Ammon's horn (tissue), 1 donor: Measurements from ENCODE around the gene VN1R5.

Source experiments
- DNase-seq: peaks from one replicate; pipeline ENCODE4 v3.0.0-alpha.2; 2016; ENCODE audit warnings: low spot score

The VN1R5 gene

DNA sequence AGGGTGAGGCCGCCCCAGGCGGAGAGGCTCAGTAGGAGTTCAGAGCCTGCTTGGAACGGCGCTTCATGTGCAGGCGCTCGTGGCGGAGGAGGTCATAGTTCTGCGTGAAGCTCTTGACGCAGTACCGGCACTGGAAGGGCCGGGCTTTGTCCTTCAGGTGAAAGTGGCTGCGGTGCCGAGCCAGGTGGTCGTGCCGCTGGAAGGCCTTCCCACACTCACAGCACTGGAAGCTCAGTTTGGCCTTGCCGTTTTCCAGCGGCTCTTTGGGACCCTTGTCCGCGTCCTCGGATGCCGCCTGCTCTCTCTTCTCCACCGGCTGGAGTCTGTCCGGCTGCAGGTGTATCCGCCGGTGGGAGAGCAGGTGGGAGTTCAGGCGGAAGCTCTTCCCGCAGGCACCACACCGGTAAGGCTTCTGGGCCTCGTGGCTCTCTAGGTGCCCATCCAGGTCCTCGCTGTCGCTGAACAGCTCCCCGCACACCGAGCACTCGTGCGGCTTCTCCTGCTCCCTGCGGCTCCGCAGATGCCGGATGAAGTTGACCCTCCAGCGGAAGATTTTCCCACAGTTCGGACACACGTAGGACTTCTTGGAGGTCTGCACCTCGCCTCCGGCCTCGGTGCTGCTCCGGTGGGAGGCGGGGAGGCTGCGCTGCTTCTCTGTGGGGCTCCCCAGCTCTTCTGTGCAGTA lies 44.8 kb downstream of the VN1R5 start:
- no peak for DNase-seq

DNA sequence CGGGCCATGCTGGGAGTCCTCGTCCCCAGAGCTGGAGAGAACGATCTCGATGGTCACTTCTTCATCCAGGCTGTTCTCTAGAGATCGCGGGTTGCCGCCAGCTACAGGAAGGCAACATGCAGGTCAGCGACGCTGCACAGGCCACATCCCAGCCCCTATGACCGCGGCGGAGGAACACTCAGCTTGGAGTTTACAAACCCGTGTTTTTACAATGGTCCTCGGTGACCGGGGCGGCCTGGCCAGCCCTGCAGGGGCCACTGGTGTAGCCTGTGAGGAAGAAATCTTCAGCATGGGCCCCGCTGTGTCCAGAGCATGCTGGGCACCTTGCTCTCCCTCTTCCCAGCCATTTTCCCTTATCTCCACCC lies 45.3 kb downstream of the VN1R5 start:
- DNase-seq, result no peak

DNA sequence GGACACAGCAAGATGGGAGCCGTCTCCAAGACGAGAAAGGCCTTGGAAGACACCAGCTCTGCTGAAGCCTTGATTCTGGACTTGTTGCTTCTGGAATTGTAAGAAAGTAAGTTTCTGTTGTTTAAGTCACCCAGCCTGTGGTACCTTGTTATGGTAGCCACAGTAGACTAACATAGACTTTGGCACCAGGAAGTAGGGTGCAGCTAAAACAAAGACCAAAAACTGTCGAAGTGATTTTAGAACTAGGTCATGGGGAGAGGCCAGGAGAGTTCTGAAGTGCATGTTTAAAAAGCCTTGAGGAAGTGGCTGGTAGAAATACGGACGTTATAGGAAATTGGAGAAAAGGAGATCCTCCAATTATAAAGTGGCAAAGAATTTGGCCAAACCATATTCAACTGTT lies 47.3 kb downstream of the VN1R5 start:
- no peak for DNase-seq

DNA sequence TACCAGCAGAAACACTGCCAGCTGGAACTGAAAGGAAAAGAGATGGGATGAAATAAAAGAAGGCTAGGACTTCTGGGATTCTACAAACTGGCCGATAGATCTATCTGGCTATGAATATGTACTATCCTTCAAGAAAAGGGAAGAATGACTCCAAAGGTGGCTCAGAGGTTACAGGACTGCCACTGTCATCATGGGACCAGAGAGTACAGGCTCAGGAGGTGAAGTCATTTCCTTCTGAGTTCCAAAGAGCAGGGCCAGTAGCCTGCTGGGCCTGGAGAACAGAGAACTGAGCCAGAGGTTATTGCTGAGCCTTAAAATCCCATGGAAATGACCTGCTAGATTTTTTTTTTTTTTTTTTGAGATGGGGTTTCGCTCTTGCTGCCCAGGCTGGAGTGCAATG lies 48.2 kb downstream of the VN1R5 start:
- no peak for DNase-seq
